ENCODE data around the gene MORN5.
"Not testable (repeated sequence)": the region's sequence is repeated elsewhere in the genome, so short reads cannot be mapped to it uniquely, and the experiment has no call there.

The MORN5 gene

DNA sequence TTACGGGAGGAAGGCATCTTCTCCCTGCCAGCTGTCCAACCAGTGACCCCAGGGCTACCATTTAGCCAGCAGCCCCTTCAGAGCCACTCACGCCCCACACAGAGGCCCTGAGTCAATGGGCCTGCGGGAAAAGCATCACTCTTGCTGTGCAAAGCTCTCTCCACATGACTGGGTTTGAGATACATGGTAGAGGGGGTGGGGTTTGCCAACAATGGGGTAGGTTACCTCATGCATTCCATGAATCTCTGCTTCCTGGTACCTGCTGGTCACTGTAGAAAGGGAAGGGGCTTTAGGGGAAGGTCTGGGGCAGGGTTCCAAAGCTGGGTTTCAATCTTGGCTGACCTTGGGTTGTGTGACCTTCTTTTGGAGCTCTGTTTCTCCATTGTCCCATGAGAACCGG is 43.7 kb upstream of the MORN5 start:
- no peak overlapping the region for H3K4me3 ChIP-seq (ENCODE audit: low read length, poor library complexity, severe bottlenecking)
- H3K36me3 ChIP-seq (ENCODE audit: insufficient read depth, low read length), result no peaks in the 10 kb centered on the region
- no peaks in the 10 kb centered on the region for H3K27me3 ChIP-seq (ENCODE audit: insufficient read depth, low read length, poor library complexity, severe bottlenecking)
- H3K9me3 ChIP-seq (ENCODE audit: insufficient read depth, low read depth, low read length), result no peaks in the 10 kb centered on the region
- H3K9ac ChIP-seq (ENCODE audit: low read depth, low read length, poor library complexity, severe bottlenecking), result no peak overlapping the region
- H3K4me2 ChIP-seq (ENCODE audit: low read depth, low read length, poor library complexity, severe bottlenecking), result no peak overlapping the region
- H2AFZ ChIP-seq (ENCODE audit: low read length), result no peak overlapping the region
- no peaks in the 10 kb centered on the region for H4K20me1 ChIP-seq (ENCODE audit: insufficient read depth, low read length, poor library complexity, severe bottlenecking)
- H3F3A ChIP-seq (ENCODE audit: low read depth), result no peaks in the 10 kb centered on the region
- H3K9me2 ChIP-seq (replicated peaks; ENCODE audit: low read depth, low read length), result no peaks in the 10 kb centered on the region
- TF ChIP-seq EZH2phosphoT487 (IDR thresholded peaks at IDR 0.05; ENCODE audit: borderline replicate concordance), result no peak
- TF ChIP-seq, protein P1, sequence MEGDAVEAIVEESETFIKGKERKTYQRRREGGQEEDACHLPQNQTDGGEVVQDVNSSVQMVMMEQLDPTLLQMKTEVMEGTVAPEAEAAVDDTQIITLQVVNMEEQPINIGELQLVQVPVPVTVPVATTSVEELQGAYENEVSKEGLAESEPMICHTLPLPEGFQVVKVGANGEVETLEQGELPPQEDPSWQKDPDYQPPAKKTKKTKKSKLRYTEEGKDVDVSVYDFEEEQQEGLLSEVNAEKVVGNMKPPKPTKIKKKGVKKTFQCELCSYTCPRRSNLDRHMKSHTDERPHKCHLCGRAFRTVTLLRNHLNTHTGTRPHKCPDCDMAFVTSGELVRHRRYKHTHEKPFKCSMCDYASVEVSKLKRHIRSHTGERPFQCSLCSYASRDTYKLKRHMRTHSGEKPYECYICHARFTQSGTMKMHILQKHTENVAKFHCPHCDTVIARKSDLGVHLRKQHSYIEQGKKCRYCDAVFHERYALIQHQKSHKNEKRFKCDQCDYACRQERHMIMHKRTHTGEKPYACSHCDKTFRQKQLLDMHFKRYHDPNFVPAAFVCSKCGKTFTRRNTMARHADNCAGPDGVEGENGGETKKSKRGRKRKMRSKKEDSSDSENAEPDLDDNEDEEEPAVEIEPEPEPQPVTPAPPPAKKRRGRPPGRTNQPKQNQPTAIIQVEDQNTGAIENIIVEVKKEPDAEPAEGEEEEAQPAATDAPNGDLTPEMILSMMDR (conservative IDR thresholded peaks at IDR 0.05; ENCODE audit: low read length), result no peak
- H3K4me1 ChIP-seq (ENCODE audit: insufficient read depth, low read length, poor library complexity, severe bottlenecking), result no peaks in the 10 kb centered on the region
- no peaks in the 10 kb centered on the region for H3K79me2 ChIP-seq (ENCODE audit: insufficient read depth, low read length)

- H2AFZ ChIP-seq (ENCODE audit: low read length), result no peak overlapping the region
- no peaks in the 10 kb centered on the region for H3K9me2 ChIP-seq (replicated peaks; ENCODE audit: low read depth, low read length)
- H3K36me3 ChIP-seq (ENCODE audit: insufficient read depth, low read length), result no peaks in the 10 kb centered on the region
- no peaks in the 10 kb centered on the region for H3F3A ChIP-seq (ENCODE audit: low read depth)
- no peaks in the 10 kb centered on the region for H3K4me1 ChIP-seq (ENCODE audit: insufficient read depth, low read length, poor library complexity, severe bottlenecking)
- no peaks in the 10 kb centered on the region for H3K79me2 ChIP-seq (ENCODE audit: insufficient read depth, low read length)
- no peak overlapping the region for H3K4me3 ChIP-seq (ENCODE audit: low read length, poor library complexity, severe bottlenecking)
- no peaks in the 10 kb centered on the region for H4K20me1 ChIP-seq (ENCODE audit: insufficient read depth, low read length, poor library complexity, severe bottlenecking)
- no peaks in the 10 kb centered on the region for H3K27me3 ChIP-seq (ENCODE audit: insufficient read depth, low read length, poor library complexity, severe bottlenecking)
- H3K9ac ChIP-seq (ENCODE audit: low read depth, low read length, poor library complexity, severe bottlenecking), result no peak overlapping the region
- no peak overlapping the region for H3K4me2 ChIP-seq (ENCODE audit: low read depth, low read length, poor library complexity, severe bottlenecking)
- TF ChIP-seq, protein P1 (conservative IDR thresholded peaks at IDR 0.05; ENCODE audit: low read length), result no peak
- no peak for TF ChIP-seq EZH2phosphoT487 (IDR thresholded peaks at IDR 0.05; ENCODE audit: borderline replicate concordance)
- no peaks in the 10 kb centered on the region for H3K9me3 ChIP-seq (ENCODE audit: insufficient read depth, low read depth, low read length)
These were observed 43.1 kb upstream of the MORN5 start for GRCh38 chr9:122116448-122117173.

GRCh38 chr9:122117241-122117640 is 42.5 kb upstream of the MORN5 start:
- H3K9ac ChIP-seq (ENCODE audit: low read depth, low read length, poor library complexity, severe bottlenecking); H2AFZ ChIP-seq (ENCODE audit: low read length); H3K27me3 ChIP-seq (ENCODE audit: insufficient read depth, low read length, poor library complexity, severe bottlenecking); H3K4me1 ChIP-seq (ENCODE audit: insufficient read depth, low read length, poor library complexity, severe bottlenecking); H3F3A ChIP-seq (ENCODE audit: low read depth); H3K4me3 ChIP-seq (ENCODE audit: low read length, poor library complexity, severe bottlenecking); H4K20me1 ChIP-seq (ENCODE audit: insufficient read depth, low read length, poor library complexity, severe bottlenecking); H3K9me3 ChIP-seq (ENCODE audit: insufficient read depth, low read depth, low read length); H3K9me2 ChIP-seq (replicated peaks; ENCODE audit: low read depth, low read length); H3K4me2 ChIP-seq (ENCODE audit: low read depth, low read length, poor library complexity, severe bottlenecking); H3K36me3 ChIP-seq (ENCODE audit: insufficient read depth, low read length); H3K79me2 ChIP-seq (ENCODE audit: insufficient read depth, low read length): not testable (repeated sequence)

Measured in Loucy (cell line).